Liver (tissue), 3 donors: ENCODE data around the gene PLXDC2.

Experiments used
- CTCF ChIP-seq: fragments of 150-350 bp; IDR thresholded peaks from 2 replicates; pipeline ENCODE4 v1.5.1; 2017; ENCODE audit warnings: improper control_type of control experiment, low read depth, low read length; ENCODE audit not compliant: missing input control
- FOXA1 ChIP-seq: IDR thresholded peaks from 2 replicates; pipeline ENCODE4 v1.6.1; 2016; ENCODE audit warnings: antibody characterized with exemption
- HNF4A ChIP-seq, 2 donors: conservative IDR thresholded peaks; 2 replicates each; pipeline ENCODE4 v1.6.1; 2016; ENCODE audit warnings: antibody characterized with exemption in 2 of 2, mild to moderate bottlenecking in 2 of 2
- JUND ChIP-seq, 2 donors: IDR thresholded peaks; 2 replicates each; pipeline ENCODE4 v1.6.1; 2016; ENCODE audit warnings: antibody characterized with exemption in 2 of 2
- REST ChIP-seq: IDR thresholded peaks from 2 replicates; pipeline ENCODE4 v1.6.1; 2016; ENCODE audit warnings: antibody characterized with exemption, mild to moderate bottlenecking
- RXRA ChIP-seq, 2 donors: IDR thresholded peaks; 2 replicates each; pipeline ENCODE4 v1.6.1; 2017 to 2018; ENCODE audit warnings: antibody characterized with exemption in 2 of 2, mild to moderate bottlenecking in 1 of 2
- SP1 ChIP-seq: IDR thresholded peaks from 2 replicates; pipeline ENCODE4 v1.6.1; 2018; ENCODE audit warnings: antibody characterized with exemption, mild to moderate bottlenecking
- donor health status: healthy.
- donor health status: healthy.

- TF ChIP-seq REST (no peak), CTCF (no peak), SP1 (no peak), JUND (IDR thresholded peaks at IDR 0.05) (no peak), RXRA (IDR thresholded peaks at IDR 0.05) (no peak), HNF4A (conservative IDR thresholded peaks at IDR 0.05) (no peak), FOXA1 (no peak)
Measured at GRCh38 chr10:19941206-19941880, 125.1 kb downstream of the PLXDC2 start.
